Lung microvascular endothelial cell (primary cell): ENCODE measurements around the gene STXBP5. TPM values are rescaled to one million over a fixed set of nuclear protein-coding genes. Genes with fewer than 3 reads are reported as not detected.
A peak's percentile ranks its signal among the peaks of the same experiment; 100 is the strongest.

Source experiments
- DNase-seq, 2 donors: peaks; one replicate each; pipeline versions ENCODE4 v3.0.0 to v3.0.0-alpha.2; 2010; ENCODE audit warnings: low read depth in 2 of 2
- total RNA-seq: library from RNA; depleted of rRNA; stranded (reverse); fragments of >200 nt; gene quantifications from 2 replicates; pipeline ENCODE4 v1.2.1, GENCODE V29; 2014

STXBP5 gene
- total RNA-seq, 1 donor from 2014 or later, result 14.1 TPM

DNA sequence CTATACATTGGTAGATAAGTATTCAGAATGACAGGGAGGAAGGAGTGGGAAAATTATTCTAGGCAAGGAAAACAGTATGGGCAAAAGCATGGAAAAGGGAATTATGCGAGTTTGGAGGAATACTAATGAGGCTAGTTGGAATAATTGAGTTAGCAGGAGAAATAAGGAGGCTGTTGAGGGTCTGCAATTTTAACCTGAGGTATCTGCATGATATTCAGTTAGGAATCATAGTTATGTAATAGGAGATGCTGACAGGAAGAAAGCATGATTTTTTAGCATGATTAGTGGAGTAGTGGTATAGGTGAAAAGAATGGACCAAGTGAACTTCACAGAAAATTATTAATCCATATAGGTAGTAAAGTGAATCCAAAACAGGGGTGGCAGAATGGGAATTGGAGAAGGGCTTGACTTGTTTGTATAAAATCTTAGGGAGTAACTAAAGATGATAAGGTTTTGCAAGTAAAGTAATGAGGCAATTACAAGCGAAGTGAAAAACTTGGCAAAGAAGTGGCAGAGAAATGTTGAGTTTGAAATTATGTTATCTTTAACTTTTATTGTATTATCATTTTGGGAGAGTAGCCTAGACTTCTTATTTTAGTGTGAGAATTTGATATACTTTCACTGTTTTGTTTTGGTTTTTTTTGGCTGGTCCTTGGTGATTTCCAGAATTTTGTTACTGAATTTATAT, 5.7 kb downstream of the STXBP5 start:
- no peak for DNase-seq

DNA sequence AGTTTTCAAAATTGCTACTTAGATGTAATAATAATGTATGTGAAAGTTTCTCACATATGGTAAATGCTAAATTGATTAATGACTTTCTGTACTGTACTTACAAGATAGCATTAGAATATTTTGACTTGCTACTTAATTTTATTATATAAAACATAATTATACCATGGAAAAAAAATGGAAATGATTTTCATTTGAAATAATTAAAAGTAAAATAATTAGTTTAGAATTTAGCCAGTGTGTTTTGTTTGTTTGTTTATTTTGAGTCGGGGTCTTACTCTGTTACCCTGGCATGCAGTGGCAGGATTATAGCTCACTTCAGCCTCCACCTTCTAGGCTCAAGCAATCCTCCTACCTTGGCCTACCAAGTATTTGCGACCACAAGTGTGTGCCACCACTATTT, 7.1 kb downstream of the STXBP5 start:
- no peak for DNase-seq

GRCh38 chr6:147211831-147212230, 7.6 kb downstream of the STXBP5 start:
- no peak for DNase-seq

- DNase-seq, result no peak
Observed at GRCh38 chr6:147212622-147213021, 8.4 kb downstream of the STXBP5 start.

GRCh38 chr6:147213772-147214171, 9.6 kb downstream of the STXBP5 start:
- no peak for DNase-seq

DNA sequence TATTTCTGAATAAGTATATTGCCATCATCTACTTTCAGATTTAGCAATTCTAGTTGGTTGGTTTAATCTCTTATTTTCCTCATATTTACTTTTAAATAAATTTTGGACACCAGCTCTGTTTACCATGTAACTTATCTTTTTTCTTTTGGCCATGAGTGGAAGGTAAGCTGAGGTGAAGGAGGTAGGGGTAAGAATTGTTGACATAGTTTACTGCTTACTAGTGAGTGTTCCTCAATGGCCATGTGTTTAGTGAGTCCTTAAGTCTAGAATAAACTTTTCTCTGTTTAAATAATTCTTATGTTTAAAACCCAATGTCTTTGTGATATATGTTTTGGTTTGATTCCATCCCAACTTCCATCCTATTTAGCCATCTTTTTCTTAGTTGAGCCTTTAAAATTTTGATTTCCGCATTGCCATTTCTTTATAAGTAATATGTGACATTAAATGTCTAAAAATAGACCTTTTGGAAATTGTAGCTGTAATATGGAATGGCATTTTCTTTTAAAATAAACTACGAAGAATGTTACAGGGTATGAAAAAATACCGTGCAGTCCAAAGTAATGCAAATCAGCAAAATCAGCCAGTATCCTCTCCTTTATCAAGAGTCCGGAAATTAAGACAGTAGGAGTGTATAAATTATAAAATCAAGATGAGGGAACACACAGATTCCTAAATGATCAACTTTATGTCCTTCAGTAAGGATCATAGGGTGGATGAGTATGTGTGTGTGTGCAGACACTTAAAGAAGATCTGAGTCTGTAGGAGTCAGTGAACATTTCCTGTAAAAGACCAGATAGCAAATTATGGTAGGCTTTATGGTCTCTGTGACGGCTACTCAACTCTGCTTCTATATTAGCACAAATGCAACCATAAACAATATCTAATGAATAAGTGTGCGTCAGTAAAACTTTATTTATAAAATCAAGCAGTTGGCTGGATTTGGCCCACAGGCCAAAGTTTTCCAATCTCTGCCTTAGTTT, 10.3 kb downstream of the STXBP5 start:
- DNase-seq, result no peak

DNA sequence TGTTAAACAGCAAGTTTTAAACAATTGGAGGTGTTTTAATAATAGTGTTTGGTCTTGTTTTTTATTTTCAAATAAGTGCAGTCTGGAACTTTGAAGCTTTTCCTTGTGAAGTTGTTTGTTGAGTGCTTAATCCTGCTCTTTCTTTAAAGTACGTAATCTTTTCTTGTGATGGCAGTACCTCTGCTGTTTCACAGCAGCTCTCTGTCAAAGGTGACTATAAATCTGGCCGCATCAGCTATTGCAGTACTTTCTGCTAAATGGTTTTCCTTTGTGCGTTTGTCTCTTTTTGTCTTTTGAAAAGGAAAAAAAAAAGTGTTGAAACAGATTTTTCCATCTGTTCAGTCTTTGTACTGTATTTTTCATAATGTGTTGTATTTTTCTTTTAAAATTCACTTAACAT, 12.7 kb downstream of the STXBP5 start:
- DNase-seq, result peak in 1 of 2 donors; percentile 13

DNA sequence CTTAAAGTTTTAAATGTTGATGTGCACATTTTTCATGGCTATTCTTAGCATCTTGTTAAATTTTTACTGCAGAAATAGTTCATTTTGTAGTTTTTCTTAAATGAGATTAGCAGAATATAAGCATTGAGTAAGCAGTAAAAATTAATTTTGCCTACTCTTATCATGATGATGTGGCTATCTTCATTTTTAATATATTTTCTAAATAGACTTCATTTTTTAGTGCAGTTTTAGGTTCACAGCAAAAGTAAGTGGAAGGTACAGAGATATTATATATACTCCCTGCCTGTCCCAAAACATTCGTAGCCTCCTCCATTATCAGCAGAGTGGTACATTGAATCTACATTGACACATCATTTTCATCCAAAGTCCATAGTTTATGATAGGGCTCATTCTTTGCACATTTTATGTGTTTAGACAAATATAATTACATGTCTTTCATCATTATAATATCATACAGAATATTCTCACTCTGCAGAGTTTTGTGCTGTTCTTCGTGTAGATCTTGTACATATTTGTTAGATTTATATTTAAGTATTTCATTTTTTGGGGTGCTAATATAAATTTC, 13.7 kb downstream of the STXBP5 start:
- no peak for DNase-seq

- no peak for DNase-seq
Observed at GRCh38 chr6:147218797-147219196, 14.6 kb downstream of the STXBP5 start.

GRCh38 chr6:147219463-147219862, 15.2 kb downstream of the STXBP5 start:
- DNase-seq, result no peak

DNA sequence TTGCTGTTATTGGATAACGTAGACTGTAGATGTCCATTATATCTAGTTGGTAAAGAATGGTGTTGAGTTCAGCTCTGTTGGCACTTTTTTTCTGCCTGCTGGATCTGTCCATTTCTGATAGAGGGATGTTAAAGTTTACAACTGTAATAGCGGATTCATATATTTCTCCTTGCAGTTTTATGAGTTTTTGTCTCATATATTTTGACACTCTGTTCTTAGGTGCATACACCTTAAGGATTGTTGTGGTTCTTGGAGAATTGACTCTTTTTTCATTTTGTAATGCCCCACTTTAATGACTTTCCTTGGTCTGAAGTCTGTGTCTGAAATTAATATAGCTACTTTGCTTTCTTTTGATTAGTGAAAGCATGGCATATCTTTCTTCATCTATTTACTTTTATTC, 16.1 kb downstream of the STXBP5 start:
- DNase-seq, result no peak

GRCh38 chr6:147221739-147222138, 17.5 kb downstream of the STXBP5 start:
- no peak for DNase-seq

DNA sequence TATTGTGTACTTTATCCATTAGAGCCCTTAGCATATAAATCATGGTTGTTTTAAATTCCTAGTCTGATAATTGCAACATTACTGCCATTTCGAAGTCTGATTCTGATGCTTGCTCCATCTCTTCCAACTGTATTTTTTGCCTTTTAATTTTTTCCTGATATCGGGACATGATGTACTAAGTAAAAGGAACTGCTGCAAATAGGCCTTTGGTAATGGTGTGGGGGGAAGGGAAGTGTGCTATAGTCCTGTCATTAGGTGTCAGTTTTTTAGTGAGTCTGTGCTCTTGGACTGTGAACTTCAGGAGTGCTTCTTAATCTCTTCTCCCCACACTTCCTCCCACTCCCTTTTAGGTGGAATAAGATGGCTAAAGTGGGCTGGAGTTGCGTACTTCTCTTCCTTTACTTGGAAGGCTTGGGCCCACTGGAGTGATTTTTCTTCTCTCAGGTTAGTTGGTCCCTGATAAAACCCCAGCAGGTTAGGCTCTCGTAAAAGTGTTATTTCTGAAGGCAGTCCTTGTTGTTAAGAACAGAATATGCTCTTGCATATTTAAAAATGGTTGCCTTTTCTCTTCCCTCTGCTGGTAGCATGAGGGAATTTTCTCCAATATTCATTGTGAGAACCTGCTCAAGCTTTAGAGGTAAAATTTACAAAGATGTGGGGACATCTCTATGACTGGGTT, 18.1 kb downstream of the STXBP5 start:
- DNase-seq, result peak; percentile 32 to 37

GRCh38 chr6:147223736-147224135, 19.5 kb downstream of the STXBP5 start:
- DNase-seq, result no peak

DNA sequence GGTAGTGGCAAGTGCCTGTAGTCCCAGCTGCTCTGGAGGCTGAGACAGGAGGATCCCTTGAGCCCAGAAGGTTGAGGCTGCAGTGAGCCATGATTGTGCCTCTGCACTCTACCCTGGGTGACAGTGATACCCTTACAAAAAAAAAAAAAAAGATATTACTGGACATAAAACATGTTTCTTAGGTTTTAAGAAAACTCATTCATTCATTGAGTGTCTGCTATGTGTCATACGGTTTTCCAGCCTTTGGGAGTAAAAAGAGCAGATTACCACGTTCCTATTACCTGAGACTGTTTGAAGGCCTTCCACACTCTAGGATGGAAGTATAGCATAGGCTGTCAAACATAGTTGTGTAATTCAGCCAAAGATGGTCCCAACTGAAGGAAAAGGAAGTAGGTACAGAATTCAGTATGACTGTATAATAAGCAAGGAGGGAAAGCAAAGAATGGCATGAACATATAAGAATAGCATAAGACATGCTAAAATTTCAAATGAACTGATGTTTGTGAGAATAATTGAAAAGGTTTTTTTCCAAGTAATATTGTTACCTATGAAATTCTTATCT, 22.0 kb downstream of the STXBP5 start:
- no peak for DNase-seq

DNA sequence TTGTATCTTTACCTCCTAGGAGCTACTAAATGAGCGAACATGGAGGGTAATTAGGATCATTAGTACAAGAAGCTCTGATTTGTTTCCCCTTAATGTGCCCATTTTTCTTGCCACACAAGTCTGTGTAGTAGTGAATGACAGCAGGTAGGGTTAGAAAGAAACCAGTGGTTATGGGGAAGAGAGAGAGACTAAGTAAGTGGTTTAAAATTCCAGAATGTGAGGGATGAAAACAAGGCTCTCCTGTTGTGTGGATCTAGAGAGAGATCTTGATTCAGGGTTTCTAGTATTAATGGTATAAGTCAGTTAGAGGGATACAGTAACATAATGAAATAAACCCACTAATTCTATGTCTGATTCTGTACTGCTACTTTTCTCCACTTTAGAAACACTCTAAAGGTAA, 22.7 kb downstream of the STXBP5 start:
- no peak for DNase-seq

GRCh38 chr6:147227770-147228320, 23.6 kb downstream of the STXBP5 start:
- DNase-seq, result no peak

GRCh38 chr6:147231589-147231988, 27.4 kb downstream of the STXBP5 start:
- no peak for DNase-seq

DNA sequence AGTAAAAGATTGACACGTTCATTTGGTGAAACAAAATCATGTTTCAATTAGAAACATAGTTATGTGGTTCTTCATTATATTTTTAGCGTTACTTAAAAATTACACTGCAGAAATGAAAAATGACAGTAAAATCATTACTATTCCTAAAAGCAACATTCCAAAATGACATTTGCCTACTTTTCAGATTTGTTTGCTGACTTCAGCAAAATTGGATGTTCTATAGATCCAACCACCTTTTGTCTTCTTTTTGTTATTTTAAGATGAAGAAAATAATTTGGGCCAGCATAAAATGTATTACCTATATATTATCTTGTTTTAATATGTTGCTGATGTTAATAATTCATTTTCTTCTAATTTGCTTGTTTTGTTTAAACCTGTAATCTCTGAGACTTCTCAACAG, 30.5 kb downstream of the STXBP5 start:
- DNase-seq, result no peak

DNA sequence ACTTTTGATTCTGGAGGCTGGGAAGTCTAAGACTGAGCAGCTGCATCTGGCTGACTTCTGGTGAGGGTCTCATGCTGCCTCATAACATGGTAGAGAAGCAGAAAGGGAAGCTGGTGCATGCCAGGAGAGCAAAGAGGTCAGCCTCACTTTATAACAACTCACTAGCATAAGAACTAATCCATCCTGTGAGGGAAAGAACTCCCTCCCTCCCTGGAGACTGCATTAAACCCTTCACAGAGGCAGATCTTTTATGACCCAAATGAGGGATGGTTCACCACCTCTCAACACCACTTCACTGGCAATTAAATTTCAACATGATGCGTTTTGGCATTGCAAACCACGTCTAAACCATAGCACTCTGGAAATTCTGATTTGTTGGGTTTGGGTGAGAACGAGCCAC, 33.9 kb downstream of the STXBP5 start:
- DNase-seq, result no peak

GRCh38 chr6:147238906-147239305, 34.7 kb downstream of the STXBP5 start:
- no peak for DNase-seq
